HepG2 (cell line): ENCODE data around the gene WIPF2. TPM values are rescaled to one million over a fixed set of nuclear protein-coding genes. Genes with fewer than 3 reads are reported as not detected.
A peak's percentile ranks its signal among the peaks of the same experiment; 100 is the strongest.

Experiments used
- ERF ChIP-seq: IDR thresholded peaks from 2 replicates; pipeline ENCODE4 v1.6.1; 2018; ENCODE audit warnings: missing biosample characterization, missing genetic modification reagents
- FOSL2 ChIP-seq: sonication (generic); formaldehyde crosslinking; IDR thresholded peaks from 2 replicates; pipeline ENCODE4 v1.4.0; 2020; ENCODE audit warnings: missing genetic modification reagents
- GATAD1 ChIP-seq: IDR thresholded peaks from 2 replicates; pipeline ENCODE4 v1.6.1; 2016; ENCODE audit warnings: missing genetic modification reagents, missing compliant biosample characterization
- HOXA3 ChIP-seq: sonication (generic); formaldehyde crosslinking; IDR thresholded peaks from 2 replicates; pipeline ENCODE4 v1.5.0; 2020; ENCODE audit warnings: missing genetic modification reagents
- KAT8 ChIP-seq: IDR thresholded peaks from 2 replicates; pipeline ENCODE4 v1.6.1; 2016; ENCODE audit warnings: missing genetic modification reagents, missing compliant biosample characterization
- KDM5B ChIP-seq: sonication (generic); formaldehyde crosslinking; IDR thresholded peaks from 2 replicates; pipeline ENCODE4 v1.4.0; 2020; ENCODE audit warnings: missing genetic modification reagents, mild to moderate bottlenecking, borderline replicate concordance
- MAFG ChIP-seq: sonication (generic); formaldehyde crosslinking; IDR thresholded peaks from 2 replicates; pipeline ENCODE4 v1.5.1; 2020; ENCODE audit warnings: mild to moderate bottlenecking, missing genetic modification reagents
- RBFOX2 ChIP-seq: fragments of 200-400 bp; formaldehyde crosslinking; IDR thresholded peaks from 2 replicates; pipeline ENCODE4 v1.6.1; 2017; ENCODE audit warnings: low read depth, mild to moderate bottlenecking, low read length
- SAP130 ChIP-seq: IDR thresholded peaks from 2 replicates; pipeline ENCODE4 v1.6.1; 2016; ENCODE audit warnings: low read depth
- SP140L ChIP-seq: sonication (generic); formaldehyde crosslinking; IDR thresholded peaks from 2 replicates; pipeline ENCODE4 v1.4.0; 2020; ENCODE audit warnings: missing genetic modification reagents, borderline replicate concordance
- ZBTB2 ChIP-seq: sonication (generic); formaldehyde crosslinking; IDR thresholded peaks from 2 replicates; pipeline ENCODE4 v1.8.0; 2022; ENCODE audit warnings: low read depth, missing genetic modification reagents
- ZBTB38 ChIP-seq: sonication (generic); formaldehyde crosslinking; IDR thresholded peaks from 2 replicates; pipeline ENCODE4 v1.5.1; 2020; ENCODE audit warnings: mild to moderate bottlenecking, missing genetic modification reagents
- ZNF20 ChIP-seq: sonication (generic); formaldehyde crosslinking; IDR thresholded peaks from 2 replicates; pipeline ENCODE4 v1.4.0; 2020; ENCODE audit warnings: mild to moderate bottlenecking, moderate library complexity, missing genetic modification reagents
- ZNF264 ChIP-seq: sonication (generic); formaldehyde crosslinking; IDR thresholded peaks from 2 replicates; pipeline ENCODE4 v1.4.0; 2020; ENCODE audit warnings: missing genetic modification reagents
- ZNF281 ChIP-seq: sonication (generic); formaldehyde crosslinking; IDR thresholded peaks from 2 replicates; pipeline ENCODE4 v1.4.0; 2020; ENCODE audit warnings: missing genetic modification reagents, borderline replicate concordance
- ZNF30 ChIP-seq: sonication (generic); formaldehyde crosslinking; IDR thresholded peaks from 2 replicates; pipeline ENCODE4 v1.5.0; 2020; ENCODE audit warnings: mild to moderate bottlenecking, missing genetic modification reagents
- ZNF609 ChIP-seq: sonication (generic); formaldehyde crosslinking; IDR thresholded peaks from 2 replicates; pipeline ENCODE4 v1.4.0; 2020; ENCODE audit warnings: mild to moderate bottlenecking, missing genetic modification reagents, borderline replicate concordance
- ZNF749 ChIP-seq: sonication (generic); formaldehyde crosslinking; IDR thresholded peaks from 2 replicates; pipeline ENCODE4 v1.8.0; 2022; ENCODE audit warnings: mild to moderate bottlenecking, missing genetic modification reagents, moderate library complexity, borderline replicate concordance
- ZNF768 ChIP-seq: sonication (generic); formaldehyde crosslinking; IDR thresholded peaks from 2 replicates; pipeline ENCODE4 v1.4.0; 2020; ENCODE audit warnings: missing genetic modification reagents
- ZSCAN25 ChIP-seq: sonication (generic); formaldehyde crosslinking; IDR thresholded peaks from 2 replicates; pipeline ENCODE4 v1.8.0; 2022; ENCODE audit warnings: mild to moderate bottlenecking, missing genetic modification reagents
- polyA plus RNA-seq, 8 experiments: library from polyadenylated mRNA; depleted of rRNA in 3 of 8; stranded (reverse) in 7 of 8; unstranded in 1 of 8; fragments of >200 nt; fragmentation: Illumina TruSeq in 4 of 8; extraction: Trizol in 4 of 8; gene quantifications; 2 replicates each; pipeline versions ENCODE4 v1.2.1 to v1.2.3, GENCODE V29; 2011 to 2016; ENCODE audit warnings: low read depth in 4 of 8, missing spikeins in 1 of 8, mixed read lengths in 1 of 8; ENCODE audit not compliant: insufficient read depth in 1 of 8
- total RNA-seq, 5 experiments: library from RNA; depleted of rRNA; stranded (reverse); fragments of >200 nt; fragmentation: Illumina TruSeq; extraction: Trizol; gene quantifications; 2 replicates each; pipeline ENCODE4 v1.2.3, GENCODE V29; 2016; ENCODE audit warnings: low read depth in 1 of 5

WIPF2 gene
- total and polyA plus RNA-seq, 2 of the 13 experiments (the other 11 are each of a cell fraction or from before 2014, with no cell fraction given) = 7.2 to 10.8 TPM

GRCh38 chr17:40331743-40332641 is 112.9 kb downstream of the WIPF2 start (continued):
- peak; percentile 40; the same call in 1 of the 2 replicates for TF ChIP-seq ZNF609 (CRISPR knock-in tag)
- TF ChIP-seq ERF (CRISPR knock-in tag) = no peak; the same call in 1 of the 2 replicates
- peak; percentile 51; the same call in 1 of the 2 replicates for TF ChIP-seq RBFOX2
- no peak for TF ChIP-seq ZNF749
- 0 out of 2 replicates have a peak, but pooled peaks have one; percentile 18 for TF ChIP-seq KAT8 (CRISPR knock-in tag)
- peak; percentile 73 for TF ChIP-seq ZNF281
- 0 out of 2 replicates have a peak, but pooled peaks have one; percentile 18 for TF ChIP-seq MAFG (CRISPR knock-in tag)
- no peak for TF ChIP-seq ZSCAN25 (CRISPR knock-in tag)
- peak; percentile 60; the same call in 1 of the 2 replicates for TF ChIP-seq SAP130 (CRISPR knock-in tag)
- TF ChIP-seq KDM5B (CRISPR knock-in tag) = peak; percentile 63; the same call in 1 of the 2 replicates
- no peak for TF ChIP-seq ZNF20 (CRISPR knock-in tag)
- TF ChIP-seq GATAD1 = 0 out of 2 replicates have a peak, but pooled peaks have one; percentile 10
- TF ChIP-seq ZBTB38 (CRISPR knock-in tag) = peak; percentile 69; the same call in 1 of the 2 replicates
- no peak for TF ChIP-seq FOSL2 (CRISPR knock-in tag)
- TF ChIP-seq ZBTB2 (CRISPR knock-in tag) = no peak
- no peak for TF ChIP-seq SP140L (CRISPR knock-in tag)
- TF ChIP-seq ZNF30 (CRISPR knock-in tag) = no peak
- TF ChIP-seq ZNF264 (CRISPR knock-in tag) = no peak
- peak; percentile 23; the same call in 1 of the 2 replicates for TF ChIP-seq ZNF768
- TF ChIP-seq HOXA3 (CRISPR knock-in tag) = no peak
